HepG2 (cell line): ENCODE measurements around the gene TXNDC11. TPM values are rescaled to one million over a fixed set of nuclear protein-coding genes. Genes with fewer than 3 reads are reported as not detected.

Source experiments
- AGO2 ChIP-seq: fragments of 200-400 bp; formaldehyde crosslinking; optimal IDR thresholded peaks from 2 replicates; pipeline ENCODE3; 2017; ENCODE audit warnings: mild to moderate bottlenecking, low read depth, low read length, moderate library complexity
- ARNTL ChIP-seq: sonication (generic); formaldehyde crosslinking; IDR thresholded peaks from 2 replicates; pipeline ENCODE4 v1.4.0; 2020; ENCODE audit warnings: mild to moderate bottlenecking, missing genetic modification reagents
- BCL6 ChIP-seq: IDR thresholded peaks from 2 replicates; pipeline ENCODE4 v1.6.1; 2016; ENCODE audit warnings: missing genetic modification reagents, missing compliant biosample characterization
- CC2D1A ChIP-seq: sonication (generic); formaldehyde crosslinking; IDR thresholded peaks from 2 replicates; pipeline ENCODE4 v1.8.1; 2023; ENCODE audit warnings: mild to moderate bottlenecking, missing genetic modification reagents
- CENPT ChIP-seq: sonication (generic); formaldehyde crosslinking; IDR thresholded peaks from 2 replicates; pipeline ENCODE4 v1.8.0; 2022; ENCODE audit warnings: low read depth, mild to moderate bottlenecking, moderate library complexity, missing genetic modification reagents
- FIP1L1 ChIP-seq: fragments of 200-400 bp; formaldehyde crosslinking; IDR thresholded peaks from 2 replicates; pipeline ENCODE4 v1.6.1; 2018; ENCODE audit warnings: low read depth, mild to moderate bottlenecking, low read length, moderate library complexity, borderline replicate concordance; ENCODE audit not compliant: insufficient read depth
- KDM4B ChIP-seq: sonication (generic); formaldehyde crosslinking; IDR thresholded peaks from 2 replicates; pipeline ENCODE4 v1.4.0; 2020; ENCODE audit warnings: missing genetic modification reagents
- MAX ChIP-seq: IDR thresholded peaks from 2 replicates; pipeline ENCODE4 v1.6.1; 2012; ENCODE audit warnings: inconsistent platforms
- MZF1 ChIP-seq: sonication (generic); formaldehyde crosslinking; IDR thresholded peaks from 2 replicates; pipeline ENCODE4 v1.8.1; 2023; ENCODE audit warnings: mild to moderate bottlenecking, missing genetic modification reagents, borderline replicate concordance
- NFAT5 ChIP-seq: sonication (generic); formaldehyde crosslinking; IDR thresholded peaks from 2 replicates; pipeline ENCODE4 v1.4.0; 2020; ENCODE audit warnings: missing genetic modification reagents
- RFX5 ChIP-seq: IDR thresholded peaks from 2 replicates; pipeline ENCODE4 v1.6.1; 2011; ENCODE audit warnings: low read depth, low read length, improper control_type of control experiment
- SMAD9 ChIP-seq: sonication (generic); formaldehyde crosslinking; IDR thresholded peaks from 2 replicates; pipeline ENCODE4 v1.5.1; 2020; ENCODE audit warnings: mild to moderate bottlenecking, missing genetic modification reagents
- SRSF4 ChIP-seq: fragments of 200-400 bp; formaldehyde crosslinking; IDR thresholded peaks from one replicate; pipeline ENCODE4 v1.6.1; 2018; ENCODE audit warnings: mild to moderate bottlenecking, low read depth, low read length, moderate library complexity; ENCODE audit not compliant: poor library complexity, severe bottlenecking
- SYNCRIP ChIP-seq: fragments of 200-400 bp; formaldehyde crosslinking; IDR thresholded peaks from 2 replicates; pipeline ENCODE4 v1.6.1; 2018; ENCODE audit warnings: mild to moderate bottlenecking, low read depth, low read length; ENCODE audit not compliant: insufficient read depth
- TBX2 ChIP-seq: sonication (generic); formaldehyde crosslinking; IDR thresholded peaks from 2 replicates; pipeline ENCODE4 v1.5.0; 2020; ENCODE audit warnings: missing genetic modification reagents, mild to moderate bottlenecking, borderline replicate concordance
- TERF1 ChIP-seq: sonication (generic); formaldehyde crosslinking; IDR thresholded peaks from 2 replicates; pipeline ENCODE4 v1.8.0; 2022; ENCODE audit warnings: mild to moderate bottlenecking, missing genetic modification reagents, moderate library complexity
- ZKSCAN5 ChIP-seq: sonication (generic); formaldehyde crosslinking; IDR thresholded peaks from 2 replicates; pipeline ENCODE4 v1.5.1; 2020; ENCODE audit warnings: mild to moderate bottlenecking, missing genetic modification reagents
- ZNF12 ChIP-seq: sonication (generic); formaldehyde crosslinking; IDR thresholded peaks from 2 replicates; pipeline ENCODE4 v1.5.0; 2020; ENCODE audit warnings: missing genetic modification reagents
- ZNF430 ChIP-seq: sonication (generic); formaldehyde crosslinking; IDR thresholded peaks from 2 replicates; pipeline ENCODE4 v1.9.0; 2021; ENCODE audit warnings: mild to moderate bottlenecking, missing genetic modification reagents
- ZNF432 ChIP-seq: sonication (generic); formaldehyde crosslinking; IDR thresholded peaks from 2 replicates; pipeline ENCODE4 v1.5.0; 2020; ENCODE audit warnings: missing genetic modification reagents, mild to moderate bottlenecking, borderline replicate concordance
- ZNF563 ChIP-seq: sonication (generic); formaldehyde crosslinking; IDR thresholded peaks from 2 replicates; pipeline ENCODE4 v1.8.0; 2022; ENCODE audit warnings: mild to moderate bottlenecking, moderate library complexity, missing genetic modification reagents
- ZNF597 ChIP-seq: sonication (generic); formaldehyde crosslinking; IDR thresholded peaks from 2 replicates; pipeline ENCODE4 v1.5.0; 2020; ENCODE audit warnings: missing genetic modification reagents
- polyA plus RNA-seq, 8 experiments: library from polyadenylated mRNA; depleted of rRNA in 3 of 8; stranded (reverse) in 7 of 8; unstranded in 1 of 8; fragments of >200 nt; fragmentation: Illumina TruSeq in 4 of 8; extraction: Trizol in 4 of 8; gene quantifications; 2 replicates each; pipeline versions ENCODE4 v1.2.1 to v1.2.3, GENCODE V29; 2011 to 2016; ENCODE audit warnings: low read depth in 4 of 8, missing spikeins in 1 of 8, mixed read lengths in 1 of 8; ENCODE audit not compliant: insufficient read depth in 1 of 8
- total RNA-seq, 5 experiments: library from RNA; depleted of rRNA; stranded (reverse); fragments of >200 nt; fragmentation: Illumina TruSeq; extraction: Trizol; gene quantifications; 2 replicates each; pipeline ENCODE4 v1.2.3, GENCODE V29; 2016; ENCODE audit warnings: low read depth in 1 of 5

TXNDC11 gene
- total and polyA plus RNA-seq, 2 of the 13 experiments (the other 11 are each of a cell fraction or from before 2014, with no cell fraction given) = 74.9 to 123 TPM

- TF ChIP-seq NFAT5 (no peak), SMAD9 (CRISPR knock-in tag) (no peak), MAX (peak; percentile 47; the same call in 1 of the 2 replicates), FIP1L1 (no peak), BCL6 (peak; percentile 53; the same call in 1 of the 2 replicates), ZNF12 (CRISPR knock-in tag) (peak; percentile 77), ARNTL (CRISPR knock-in tag) (no peak), ZNF432 (CRISPR knock-in tag) (no peak), RFX5 (peak; percentile 98), ZNF430 (CRISPR knock-in tag) (peak; percentile 26; the same call in 1 of the 2 replicates), AGO2 (no peak), ZKSCAN5 (no peak), MZF1 (CRISPR knock-in tag) (no peak), TBX2 (peak; percentile 86; the same call in 1 of the 2 replicates), ZNF597 (CRISPR knock-in tag) (no peak), KDM4B (peak; percentile 74; the same call in 1 of the 2 replicates), ZNF563 (CRISPR knock-in tag) (no peak), SRSF4 (no peak), TERF1 (CRISPR knock-in tag) (no peak), SYNCRIP (no peak), CC2D1A (CRISPR knock-in tag) (no peak), CENPT (CRISPR knock-in tag) (no peak)
Observed at GRCh38 chr16:11639925-11640899, 102.4 kb downstream of the TXNDC11 start (continued).
